ENCODE data around the gene PRKG1. TPM values are rescaled to one million over a fixed set of nuclear protein-coding genes. Genes with fewer than 3 reads are reported as not detected.
"Not testable (repeated sequence)": the region's sequence is repeated elsewhere in the genome, so short reads cannot be mapped to it uniquely, and the experiment has no call there.

The PRKG1 gene
- polyA plus RNA-seq, 1 donor: 38.2 TPM

DNA sequence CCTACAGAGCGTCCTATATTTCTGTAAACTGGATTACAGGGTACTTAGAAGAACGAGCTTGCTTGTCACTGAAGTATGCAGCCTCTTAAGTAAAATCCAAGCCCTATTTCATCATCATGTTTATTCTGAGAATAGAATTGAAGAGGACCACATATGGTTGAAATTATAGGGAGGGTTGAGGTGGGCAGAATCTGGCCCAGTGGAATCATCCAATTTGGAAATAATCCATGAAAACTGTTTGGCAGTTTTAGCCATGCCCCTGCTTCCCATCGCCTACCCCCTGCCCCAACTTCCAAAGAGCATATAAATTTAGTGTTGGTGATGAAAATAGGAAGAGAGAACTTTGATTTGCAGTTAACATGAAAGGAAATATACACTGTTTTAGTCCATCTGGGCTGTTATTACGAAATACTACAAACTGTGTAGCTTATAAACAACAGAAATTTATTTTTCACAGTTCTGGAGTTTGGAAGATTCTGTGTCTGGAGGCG is 150.4 kb downstream of the PRKG1 start:
- DNase-seq (ENCODE audit: low read depth): no peak

DNA sequence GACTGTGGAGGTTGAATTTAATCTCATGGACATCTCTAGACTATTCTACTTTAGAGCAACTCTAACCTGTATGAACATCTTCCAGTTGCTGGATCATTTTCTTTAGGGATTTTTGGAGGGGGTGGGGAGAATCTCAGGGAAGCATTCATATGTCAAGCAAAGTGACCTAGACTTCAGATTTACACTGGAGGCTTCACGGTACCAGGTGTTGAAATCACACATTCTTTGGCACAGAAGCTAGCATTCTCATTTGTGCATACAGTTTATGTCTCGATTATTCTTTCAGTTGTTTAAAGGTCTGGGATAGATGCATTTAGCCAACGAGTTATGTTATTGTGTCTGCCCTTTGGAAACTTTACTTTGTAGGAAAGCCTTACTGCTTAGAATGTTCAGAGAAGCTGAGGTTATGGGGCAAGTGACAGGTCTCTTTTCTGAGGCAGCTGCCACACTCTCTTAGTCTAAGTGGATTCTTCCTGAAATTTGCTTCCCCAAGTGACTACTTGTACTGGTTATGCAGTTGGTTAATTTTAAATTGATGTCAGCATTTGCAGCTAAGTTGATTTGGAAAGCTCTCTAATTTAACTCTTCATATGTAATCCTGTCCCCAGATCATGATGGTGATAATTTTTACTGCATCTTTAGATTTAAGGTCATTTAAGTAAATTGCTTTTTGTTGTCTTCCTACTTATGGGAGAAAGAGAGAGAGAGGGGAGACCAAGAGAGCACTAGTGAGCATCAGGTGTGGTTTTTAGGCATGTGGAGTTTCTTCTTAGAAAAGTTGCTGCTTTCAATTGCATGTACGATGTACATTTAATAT is 153.8 kb downstream of the PRKG1 start:
- no peak for DNase-seq (ENCODE audit: low read depth)

- DNase-seq (ENCODE audit: low read depth): no peak
Observed at GRCh38 chr10:51228714-51229100, 154.4 kb downstream of the PRKG1 start.

DNA sequence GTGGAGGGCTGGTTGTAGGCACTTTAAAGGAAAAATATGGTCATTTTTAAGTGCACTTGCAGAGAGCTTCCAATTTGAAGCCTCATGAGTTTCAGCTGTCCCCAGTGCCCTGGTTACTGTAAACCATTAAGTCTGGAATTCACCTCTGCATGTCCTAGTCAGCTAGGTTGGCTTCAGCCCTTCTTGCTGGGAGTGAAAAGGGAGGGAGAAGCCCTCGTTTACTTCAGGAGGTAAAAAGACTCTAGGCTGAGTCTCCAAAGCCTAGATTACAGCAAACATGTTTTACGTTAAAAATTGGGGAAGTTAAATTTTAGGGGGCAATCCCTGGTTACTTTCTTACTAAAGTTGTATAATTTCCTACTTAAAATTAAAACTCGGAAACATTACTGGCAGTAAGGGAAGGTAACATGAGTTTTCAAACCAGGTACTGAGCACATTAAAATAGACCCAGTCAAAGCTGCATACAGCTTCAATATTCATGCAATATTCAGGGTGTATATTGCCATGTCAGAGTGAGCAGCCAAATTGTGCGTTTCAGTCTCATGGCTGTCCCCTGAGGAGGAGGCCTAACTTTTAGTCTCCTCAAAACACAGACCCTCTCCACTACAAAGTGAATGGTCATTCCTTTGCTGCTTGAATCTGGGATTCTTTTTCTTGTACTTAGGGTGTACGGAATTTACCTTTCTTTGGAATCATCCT is 156.7 kb downstream of the PRKG1 start:
- DNase-seq (ENCODE audit: low read depth): no peak

GRCh38 chr10:51231754-51232153 is 157.5 kb downstream of the PRKG1 start:
- no peak for DNase-seq (ENCODE audit: low read depth)

- no peak for DNase-seq (ENCODE audit: low read depth)
Observed at GRCh38 chr10:51233337-51234100, 159.2 kb downstream of the PRKG1 start.

DNA sequence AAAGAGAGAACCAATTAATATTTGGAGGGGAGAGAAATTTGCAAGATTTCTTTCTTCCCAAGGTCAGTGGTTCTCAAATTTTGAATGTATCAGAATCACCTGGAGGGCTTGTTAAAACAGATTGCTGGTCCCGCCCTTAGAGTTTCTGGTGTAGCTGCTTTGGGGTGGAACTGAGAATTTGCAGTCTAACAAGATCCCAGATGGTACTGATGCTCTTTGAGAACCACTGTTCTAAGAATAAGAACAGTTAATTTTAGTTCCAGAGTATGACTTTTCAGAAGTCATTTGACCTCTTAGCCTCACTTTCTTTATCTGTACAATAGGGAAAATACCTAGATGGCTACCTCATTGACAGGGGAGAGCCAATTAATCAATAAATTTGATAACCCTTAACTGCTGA is 161.6 kb downstream of the PRKG1 start:
- no peak for DNase-seq (ENCODE audit: low read depth)

DNA sequence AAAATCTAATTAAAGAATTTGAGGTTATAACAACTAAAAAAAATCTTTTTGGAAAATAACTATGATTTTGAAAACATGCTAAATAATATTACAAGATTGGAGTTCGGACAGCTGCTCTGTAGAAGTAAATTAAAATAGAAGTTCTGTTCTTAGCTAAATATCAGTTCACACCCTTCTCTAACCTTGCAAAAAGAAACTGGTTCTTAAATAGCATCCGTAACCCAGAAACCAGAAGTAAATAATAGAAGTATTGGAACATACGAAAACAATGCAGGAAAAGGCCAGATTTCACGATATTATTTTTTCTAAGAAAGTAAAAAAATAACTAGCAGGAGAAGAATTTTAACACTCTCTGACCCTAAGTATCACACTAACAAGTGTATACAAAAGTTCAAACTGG is 164.7 kb downstream of the PRKG1 start:
- DNase-seq (ENCODE audit: low read depth): no peak

- DNase-seq (ENCODE audit: low read depth): no peak
Observed at GRCh38 chr10:51241461-51241860, 167.2 kb downstream of the PRKG1 start.

GRCh38 chr10:51242393-51242792 is 168.1 kb downstream of the PRKG1 start:
- DNase-seq (ENCODE audit: low read depth): no peak

DNA sequence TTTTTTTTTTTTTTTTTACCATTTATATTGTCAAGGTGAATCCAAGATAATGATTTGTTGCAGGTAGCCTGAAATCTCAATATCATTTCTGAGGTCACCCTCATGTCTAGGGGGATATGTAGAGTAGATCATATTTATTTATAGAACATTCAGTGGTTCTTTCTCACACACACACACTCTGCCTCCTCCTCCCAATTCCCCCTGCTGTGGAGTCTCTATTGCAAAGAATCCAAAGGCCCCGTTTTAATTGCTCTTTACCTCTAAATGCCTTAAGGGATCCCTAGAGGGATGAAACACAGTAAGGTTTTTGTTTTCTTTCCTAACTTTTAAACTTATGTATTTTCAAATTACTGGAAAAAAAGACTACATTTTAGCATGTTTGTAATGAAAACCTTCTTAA is 170.0 kb downstream of the PRKG1 start:
- DNase-seq (ENCODE audit: low read depth): no peak

DNA sequence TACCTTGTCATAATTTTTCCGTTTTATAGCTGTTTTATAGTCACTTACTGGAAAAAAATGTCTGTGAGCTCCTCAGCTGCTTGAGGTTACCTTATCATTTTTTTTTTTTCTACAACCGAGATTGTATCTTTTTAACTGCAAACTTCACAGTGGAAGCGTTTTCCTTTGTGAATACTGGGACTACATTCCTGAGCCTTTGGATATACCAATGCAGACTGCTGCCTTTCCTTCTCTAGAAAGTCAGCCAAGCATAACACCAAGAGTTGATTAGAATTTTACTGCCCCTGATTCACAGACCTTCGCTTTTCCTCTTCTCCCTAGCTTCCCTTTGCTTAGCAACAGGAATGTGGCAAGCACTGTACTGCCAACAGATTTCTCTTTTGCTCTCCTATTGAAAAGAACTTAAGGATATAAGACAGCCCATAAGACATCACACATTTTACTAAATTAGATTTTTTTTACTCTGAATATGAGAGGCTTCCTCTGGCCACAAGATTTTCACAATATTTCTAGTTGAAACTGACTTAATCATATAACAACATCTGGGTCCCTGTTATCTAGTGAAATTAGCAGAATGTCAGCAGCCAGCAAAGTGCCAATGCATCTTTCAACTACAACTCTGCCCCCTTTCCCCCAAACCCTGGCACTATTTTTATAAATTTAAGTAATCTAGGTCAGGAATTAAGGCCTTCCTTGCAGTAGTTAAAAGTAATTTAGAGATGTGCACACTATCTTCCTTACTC is 170.6 kb downstream of the PRKG1 start:
- no peak for DNase-seq (ENCODE audit: low read depth)

DNA sequence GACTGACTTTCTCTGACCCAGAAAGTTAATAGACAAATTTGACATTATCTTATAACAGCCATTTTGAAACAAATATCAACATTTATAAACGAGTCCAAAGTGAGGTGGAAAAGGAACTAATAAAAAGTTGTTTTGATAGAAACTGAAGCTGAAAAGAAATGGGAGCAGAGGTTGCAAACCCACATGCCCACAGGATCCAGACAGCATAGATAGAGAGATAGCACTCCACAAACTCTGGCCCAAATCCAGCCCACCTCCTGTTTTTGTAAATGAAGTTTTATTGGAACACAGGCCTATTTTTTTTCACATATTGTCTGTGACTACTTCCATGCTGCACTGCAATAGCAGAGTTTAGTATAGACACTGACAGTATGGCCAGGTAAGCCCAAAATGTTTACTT is 171.9 kb downstream of the PRKG1 start:
- no peak for DNase-seq (ENCODE audit: low read depth)

GRCh38 chr10:51250278-51250920 is 176.1 kb downstream of the PRKG1 start:
- no peak for DNase-seq (ENCODE audit: low read depth)

- no peak for DNase-seq (ENCODE audit: low read depth)
Observed at GRCh38 chr10:51251110-51251509, 176.8 kb downstream of the PRKG1 start.

DNA sequence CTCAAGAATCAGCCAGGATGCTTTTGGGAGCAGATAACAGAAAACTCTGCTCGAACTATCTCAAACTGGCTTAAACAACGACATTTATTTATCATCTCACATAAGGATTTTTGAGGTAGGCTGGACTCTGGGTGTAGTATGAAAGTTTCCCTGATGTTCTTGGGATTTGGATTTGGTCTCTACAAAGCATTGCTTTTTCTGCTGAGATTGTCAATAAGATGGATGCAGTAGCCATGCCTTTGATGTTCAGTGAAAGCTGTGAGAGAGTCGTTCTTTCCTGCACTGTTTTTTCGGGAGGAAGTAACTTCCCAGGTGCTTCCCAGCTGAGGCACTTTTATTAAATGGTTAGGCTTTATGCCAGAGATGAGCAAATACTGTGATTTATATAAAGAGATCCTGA is 181.1 kb downstream of the PRKG1 start:
- DNase-seq (ENCODE audit: low read depth): no peak

GRCh38 chr10:51257511-51258248 is 183.4 kb downstream of the PRKG1 start:
- DNase-seq (ENCODE audit: low read depth): no peak

DNA sequence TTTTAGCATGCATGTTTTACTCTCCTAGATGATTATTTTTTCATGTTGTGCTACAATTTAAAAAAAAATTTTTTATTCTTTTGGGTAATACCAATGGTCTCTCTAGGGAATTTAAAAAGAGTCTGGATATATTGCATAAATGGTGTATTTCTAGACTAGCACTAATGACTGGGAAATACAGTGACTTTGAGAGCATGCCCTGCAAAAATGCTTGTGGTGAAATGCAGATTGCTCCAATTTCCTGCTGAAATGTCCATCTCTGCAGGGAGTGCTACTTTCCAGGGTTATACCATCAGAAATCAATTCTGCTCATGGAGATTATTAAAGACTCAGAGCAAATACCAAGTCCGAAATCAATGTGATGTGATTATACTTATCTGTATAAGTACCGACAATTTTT is 186.1 kb downstream of the PRKG1 start:
- no peak for DNase-seq (ENCODE audit: low read depth)

- no peak for DNase-seq (ENCODE audit: low read depth)
Observed at GRCh38 chr10:51266496-51266895, 192.2 kb downstream of the PRKG1 start.

GRCh38 chr10:51267980-51268570 is 193.8 kb downstream of the PRKG1 start:
- DNase-seq (ENCODE audit: low read depth): not testable (repeated sequence)
